Stomach (tissue), 9 donors: ENCODE measurements around the gene TMEM221. TPM values are rescaled to one million over a fixed set of nuclear protein-coding genes. Genes with fewer than 3 reads are reported as not detected.
"Not testable (repeated sequence)": the region's sequence is repeated elsewhere in the genome, so short reads cannot be mapped to it uniquely, and the experiment has no call there.

Source experiments
- DNase-seq, 2 donors: peaks; one replicate each; pipeline versions ENCODE4 v3.0.0 to v3.0.0-alpha.2; 2013 to 2019
- H3K27ac ChIP-seq, 5 donors: fragments of 200-600 bp in 4 of 5; sonication (generic) in 4 of 5; one replicate each; pipeline ENCODE4 v1.5.1; 2013 to 2019; ENCODE audit warnings: mild to moderate bottlenecking in 1 of 5, moderate library complexity in 1 of 5
- H3K27me3 ChIP-seq, 3 donors: fragments of 200-600 bp; sonication (generic); one replicate each; pipeline ENCODE4 v1.5.1; 2017 to 2019; ENCODE audit warnings: mixed run types in 1 of 3
- H3K36me3 ChIP-seq, 4 donors: fragments of 200-600 bp; sonication (generic); 1 replicate in 3 of 4; 2 replicates in 1 of 4; pipeline ENCODE4 v1.5.1; 2016 to 2019
- H3K4me1 ChIP-seq, 4 donors: fragments of 200-600 bp; sonication (generic); one replicate each; pipeline ENCODE4 v1.5.1; 2016 to 2019
- H3K4me3 ChIP-seq, 4 donors: fragments of 200-600 bp; sonication (generic) in 3 of 4; one replicate each; pipeline ENCODE4 v1.5.1; 2016 to 2019; ENCODE audit warnings: mild to moderate bottlenecking in 1 of 4
- H3K9me3 ChIP-seq, 4 donors: fragments of 200-600 bp; sonication (generic); one replicate each; pipeline ENCODE4 v1.5.1; 2016 to 2019
- CTCF ChIP-seq, 7 experiments: fragments of 450-650 bp in 4 of 7; fragments of 200-600 bp in 3 of 7; sonication (generic) in 3 of 7; IDR thresholded peaks; one replicate each; pipeline ENCODE4 v1.5.1; 2016 to 2019; ENCODE audit warnings: antibody characterized with exemption in 7 of 7, control low read depth in 2 of 7, mild to moderate bottlenecking in 1 of 7
- EP300 ChIP-seq: sonication (generic); formaldehyde crosslinking; IDR thresholded peaks from one replicate; pipeline ENCODE4 v1.6.1; 2017; ENCODE audit warnings: antibody characterized with exemption
- POLR2A ChIP-seq, 4 donors: fragments of 450-650 bp; IDR thresholded peaks; one replicate each; pipeline ENCODE4 v1.6.1; 2016; ENCODE audit warnings: antibody characterized with exemption in 4 of 4, control low read depth in 2 of 4, mild to moderate bottlenecking in 1 of 4, moderate library complexity in 1 of 4
- POLR2AphosphoS5 ChIP-seq, 3 donors: sonication (generic); formaldehyde crosslinking; IDR thresholded peaks; one replicate each; pipeline ENCODE4 v1.6.1; 2016; ENCODE audit warnings: antibody characterized with exemption in 3 of 3
- WGBS, 5 donors: extraction: QIAGEN DNeasy Blood & Tissue Kit in 3 of 5; methylation state at CpG; one replicate each; pipeline versions ENCODE4 v1.1.5 to v1.1.7; 2013 to 2018; 5-methylcytosine and 5-hydroxymethylcytosine counted together
- intact Hi-C: fragments of 100-400 bp; cut with DNase I; formaldehyde crosslinking; loops from one replicate; pipeline ENCODE4 v1.15.1; 2023; ENCODE audit warnings: low total_unique reads
- polyA plus RNA-seq, 3 donors: library from polyadenylated mRNA; stranded (reverse); fragments of 200-250 nt; gene quantifications; one replicate each; pipeline ENCODE4 v1.2.3, GENCODE V29; 2013
- total RNA-seq, 5 donors: library from RNA; depleted of rRNA; stranded (reverse); fragments of >200 nt; gene quantifications; one replicate each; pipeline versions ENCODE4 v1.1.0 to v1.2.3, GENCODE V29; 2014 to 2016
- donor health status: healthy with polysubstance abuse.
- donor health status: Bipolar disorder and iron deficiency.
- donor health status: healthy.

The TMEM221 gene
- total and polyA plus RNA-seq, 8 donors, result 0.20 TPM; not detected in 7

DNA sequence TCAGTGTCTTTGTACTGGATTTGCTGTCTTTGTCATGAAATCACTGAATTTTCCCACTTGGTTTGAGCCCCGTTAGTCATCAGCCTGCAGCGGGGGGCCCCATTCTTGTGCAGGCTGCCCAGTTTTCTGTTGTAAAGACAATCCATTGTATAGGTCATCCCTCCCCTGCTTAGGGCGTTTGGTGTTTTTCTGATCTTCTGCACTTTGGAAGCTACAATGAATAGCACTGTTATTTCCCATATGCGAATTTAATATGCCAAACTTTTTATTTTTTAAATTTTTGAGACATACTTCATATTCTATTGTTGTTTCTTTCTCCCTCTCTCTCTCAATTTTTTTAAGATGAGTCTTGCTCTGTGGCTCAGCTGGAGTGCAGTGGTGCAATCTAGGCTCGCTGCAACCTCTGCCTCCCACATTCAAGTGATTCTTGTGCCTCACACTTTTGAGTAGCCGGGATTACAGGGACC is 30.9 kb upstream of the TMEM221 start:
- H3K36me3 ChIP-seq, result peaks cover 0 to 5% (median 0%) of the 10 kb centered on the region in 4 donors

GRCh38 chr19:17475541-17476115 is 27.2 kb upstream of the TMEM221 start:
- DNase-seq, result peak; percentile 65 to 89

More for the DNA sequence above, 30.9 kb upstream of the TMEM221 start:
- no peaks in the 10 kb centered on the region for H3K9me3 ChIP-seq
- peaks cover 11 to 43% (median 14%) of the 10 kb centered on the region in 4 donors for H3K4me1 ChIP-seq
- H3K27me3 ChIP-seq, result no peaks in the 10 kb centered on the region
- intact Hi-C loops, result no loop called here
- DNase-seq, result no peak
- WGBS, 5 donors, result 65 to 86% (median 81%) methylated on average over 6 of the region's 6 CpGs
- TF ChIP-seq POLR2A (IDR thresholded peaks at IDR 0.05), result no peak
- no peak for TF ChIP-seq EP300
- TF ChIP-seq CTCF (IDR thresholded peaks at IDR 0.05), result no peak
- TF ChIP-seq POLR2AphosphoS5 (IDR thresholded peaks at IDR 0.05), result no peak
- H3K27ac ChIP-seq, result no peak overlapping the region
- no peak overlapping the region for H3K4me3 ChIP-seq

DNA sequence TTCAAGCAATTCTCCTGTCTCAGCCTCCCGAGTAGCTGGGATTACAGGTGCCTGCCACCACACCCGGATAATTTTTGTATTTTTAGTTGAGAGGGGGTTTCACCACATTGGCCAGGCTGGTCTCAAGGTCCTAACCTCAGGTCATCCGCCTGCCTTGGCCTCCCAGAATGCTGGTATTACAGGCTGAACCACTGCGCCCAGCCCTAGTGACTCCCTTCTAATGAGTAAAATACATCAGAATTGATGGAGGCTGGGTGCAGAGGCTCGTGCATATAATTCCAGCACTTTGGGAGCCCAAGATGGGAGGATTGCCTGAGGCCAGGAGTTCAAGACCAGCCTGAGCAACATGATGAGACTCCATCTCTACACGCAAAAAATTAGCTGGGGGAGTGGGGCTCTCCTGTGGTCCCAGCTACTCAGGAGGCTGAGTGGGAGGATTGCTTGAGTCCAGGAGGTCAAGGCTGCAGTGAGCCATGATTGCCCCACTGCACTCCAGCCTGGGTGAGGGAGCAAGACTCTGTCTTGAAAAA is 26.6 kb upstream of the TMEM221 start:
- DNase-seq, H3K9me3 ChIP-seq, H3K27me3 ChIP-seq, intact Hi-C loops, H3K36me3 ChIP-seq, H3K4me3 ChIP-seq: not testable (repeated sequence)
- Histone ChIP-seq H3K27ac (peak overlapping the region; percentile 19 to 78 (median 67)), H3K4me1 (peaks cover 21 to 65% (median 32%) of the 10 kb centered on the region in 4 donors)
- WGBS, 5 donors, result 70 to 82% (median 77%) methylated on average over 6 of the region's 6 CpGs

More at GRCh38 chr19:17475541-17476115, 27.2 kb upstream of the TMEM221 start:
- H3K9me3 ChIP-seq, result no peaks in the 10 kb centered on the region
- H3K27ac ChIP-seq, result peak overlapping the region; percentile 19 to 78 (median 67)
- peaks cover 21 to 63% (median 32%) of the 10 kb centered on the region in 4 donors for H3K4me1 ChIP-seq
- 15 to 37% (median 29%) methylated on average over 10 of the region's 10 CpGs for WGBS, 5 donors
- TF ChIP-seq POLR2AphosphoS5 (IDR thresholded peaks at IDR 0.05) (peak in 1 of 3 donors; percentile 45), CTCF (IDR thresholded peaks at IDR 0.05) (no peak)
- no peak overlapping the region for H3K4me3 ChIP-seq
- no peaks in the 10 kb centered on the region for H3K27me3 ChIP-seq
- no peaks in the 10 kb centered on the region for H3K36me3 ChIP-seq
- intact Hi-C loops, result no loop called here

DNA sequence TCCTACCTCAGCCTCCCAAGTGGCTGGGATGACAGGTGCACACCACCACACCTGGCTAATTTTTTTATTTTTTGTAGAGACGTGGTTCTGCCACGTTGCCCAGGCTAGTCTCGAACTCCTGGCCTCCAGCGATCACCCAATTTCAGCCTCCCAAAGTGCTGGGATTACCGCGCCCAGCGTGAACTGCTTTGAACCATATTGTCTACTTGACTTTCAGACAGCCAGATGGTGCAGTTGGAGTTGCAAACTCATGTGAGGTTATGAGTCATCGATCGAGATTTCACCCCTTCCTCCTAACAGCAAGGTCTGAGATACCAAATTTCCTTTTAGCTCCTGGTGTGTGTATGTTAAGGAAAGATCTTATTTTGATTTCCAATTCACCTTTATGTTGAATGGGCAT is 24.6 kb upstream of the TMEM221 start:
- no peaks in the 10 kb centered on the region for H3K9me3 ChIP-seq
- peaks cover 35 to 73% (median 46%) of the 10 kb centered on the region in 4 donors for H3K4me1 ChIP-seq
- DNase-seq, result peak; percentile 30 to 69
- 58 to 63% (median 59%) methylated on average over 9 of the region's 9 CpGs for WGBS, 5 donors
- no peaks in the 10 kb centered on the region for H3K27me3 ChIP-seq
- TF ChIP-seq POLR2AphosphoS5 (IDR thresholded peaks at IDR 0.05), result peak in 1 of 3 donors; percentile 62
- no peak for TF ChIP-seq EP300
- TF ChIP-seq POLR2A (IDR thresholded peaks at IDR 0.05), result no peak
- TF ChIP-seq CTCF (IDR thresholded peaks at IDR 0.05), result no peak
- intact Hi-C loops, result no loop called here
- H3K36me3 ChIP-seq, result no peaks in the 10 kb centered on the region
- peak overlapping the region; percentile 21 to 71 (median 66) for H3K27ac ChIP-seq
- no peak overlapping the region for H3K4me3 ChIP-seq
